ENCODE measurements around the gene NADSYN1.

The NADSYN1 gene

DNA sequence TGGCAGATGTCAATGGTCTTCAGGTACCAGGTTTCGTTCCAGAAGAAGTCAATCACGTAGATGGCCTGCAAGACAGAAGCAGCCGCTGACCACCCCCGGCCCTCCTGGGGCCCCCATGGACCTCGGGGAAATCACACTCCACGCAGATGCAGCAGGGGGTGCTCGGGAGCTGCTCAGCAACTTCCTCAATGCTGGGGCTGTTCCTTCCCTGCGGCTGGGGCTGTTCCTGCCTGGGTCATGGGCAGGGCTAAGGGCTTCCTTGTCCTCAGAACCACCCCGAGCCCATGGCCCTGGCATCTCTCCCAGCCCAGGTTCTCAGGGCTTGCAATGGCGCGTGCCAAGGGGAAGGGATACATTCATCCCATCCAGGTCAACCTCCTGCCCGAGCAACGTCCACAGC lies 15.1 kb upstream of the NADSYN1 start:
- no peak for DNase-seq (ENCODE audit: low read depth)
- TF ChIP-seq, protein P1, sequence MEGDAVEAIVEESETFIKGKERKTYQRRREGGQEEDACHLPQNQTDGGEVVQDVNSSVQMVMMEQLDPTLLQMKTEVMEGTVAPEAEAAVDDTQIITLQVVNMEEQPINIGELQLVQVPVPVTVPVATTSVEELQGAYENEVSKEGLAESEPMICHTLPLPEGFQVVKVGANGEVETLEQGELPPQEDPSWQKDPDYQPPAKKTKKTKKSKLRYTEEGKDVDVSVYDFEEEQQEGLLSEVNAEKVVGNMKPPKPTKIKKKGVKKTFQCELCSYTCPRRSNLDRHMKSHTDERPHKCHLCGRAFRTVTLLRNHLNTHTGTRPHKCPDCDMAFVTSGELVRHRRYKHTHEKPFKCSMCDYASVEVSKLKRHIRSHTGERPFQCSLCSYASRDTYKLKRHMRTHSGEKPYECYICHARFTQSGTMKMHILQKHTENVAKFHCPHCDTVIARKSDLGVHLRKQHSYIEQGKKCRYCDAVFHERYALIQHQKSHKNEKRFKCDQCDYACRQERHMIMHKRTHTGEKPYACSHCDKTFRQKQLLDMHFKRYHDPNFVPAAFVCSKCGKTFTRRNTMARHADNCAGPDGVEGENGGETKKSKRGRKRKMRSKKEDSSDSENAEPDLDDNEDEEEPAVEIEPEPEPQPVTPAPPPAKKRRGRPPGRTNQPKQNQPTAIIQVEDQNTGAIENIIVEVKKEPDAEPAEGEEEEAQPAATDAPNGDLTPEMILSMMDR (IDR thresholded peaks at IDR 0.05; ENCODE audit: insufficient read depth, low read depth, low read length, missing control alignments): no peak
- no peak overlapping the region for H3K4me3 ChIP-seq (ENCODE audit: low read depth, low read length)

DNA sequence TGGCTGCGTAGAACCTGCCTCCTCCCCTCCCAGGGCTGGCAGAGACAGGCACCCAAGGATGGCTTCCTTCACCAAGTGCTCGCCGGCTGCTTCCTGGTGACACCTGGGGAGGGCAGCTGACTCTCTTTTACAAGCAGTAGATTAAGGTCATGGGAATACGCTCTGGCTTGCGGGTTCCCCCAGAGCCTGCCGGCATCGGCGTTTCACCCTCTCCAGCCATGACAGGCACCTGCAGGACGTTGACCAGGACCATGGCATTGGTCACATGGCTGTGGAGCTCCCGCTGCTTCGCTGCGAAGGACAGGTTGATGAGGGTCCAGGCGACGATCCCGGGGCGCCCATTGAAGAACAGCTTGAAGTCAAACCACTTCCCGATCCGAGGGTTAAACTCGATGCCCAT lies 14.4 kb upstream of the NADSYN1 start:
- TF ChIP-seq, protein P1 (IDR thresholded peaks at IDR 0.05; ENCODE audit: insufficient read depth, low read depth, low read length, missing control alignments): no peak
- no peak overlapping the region for H3K4me3 ChIP-seq (ENCODE audit: low read depth, low read length)
- DNase-seq (ENCODE audit: low read depth): no peak

DNA sequence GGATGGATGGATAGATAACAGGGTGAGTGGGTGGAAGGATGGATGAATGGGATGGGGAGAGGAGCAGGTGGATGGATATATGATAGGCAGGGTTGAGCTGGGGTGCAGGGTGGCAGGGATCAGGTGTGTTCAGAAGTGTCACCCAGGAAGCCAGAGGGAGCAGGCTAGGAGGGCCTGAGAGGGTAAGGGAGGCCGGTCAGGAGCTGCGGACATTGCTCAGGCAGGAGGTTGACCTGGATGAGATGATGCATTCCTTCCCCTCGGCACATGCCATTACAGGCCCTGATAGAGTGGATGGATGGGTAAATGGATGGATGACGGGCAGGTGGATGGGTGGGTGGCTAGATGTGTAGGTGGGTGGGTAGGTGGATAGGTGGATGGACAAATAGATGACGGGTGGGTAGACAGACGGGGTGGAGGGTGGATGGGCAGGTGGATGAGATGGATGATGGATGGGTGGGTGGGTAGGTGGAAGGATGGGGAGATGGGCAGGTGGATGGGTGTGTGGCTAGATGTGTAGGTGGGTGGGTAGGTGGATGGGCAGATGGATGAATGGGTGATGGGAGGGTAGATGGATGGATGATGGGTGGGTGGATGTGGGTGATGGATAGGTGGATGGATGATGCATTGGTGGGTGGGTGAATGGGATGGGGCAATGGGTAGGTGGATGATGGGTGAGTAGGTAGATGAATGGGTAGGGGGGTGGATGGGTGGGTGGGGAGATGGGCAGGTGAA lies 12.8 kb upstream of the NADSYN1 start:
- TF ChIP-seq, protein P1 (IDR thresholded peaks at IDR 0.05; ENCODE audit: insufficient read depth, low read depth, low read length, missing control alignments): no peak
- DNase-seq (ENCODE audit: low read depth): no peak
- no peak overlapping the region for H3K4me3 ChIP-seq (ENCODE audit: low read depth, low read length)

DNA sequence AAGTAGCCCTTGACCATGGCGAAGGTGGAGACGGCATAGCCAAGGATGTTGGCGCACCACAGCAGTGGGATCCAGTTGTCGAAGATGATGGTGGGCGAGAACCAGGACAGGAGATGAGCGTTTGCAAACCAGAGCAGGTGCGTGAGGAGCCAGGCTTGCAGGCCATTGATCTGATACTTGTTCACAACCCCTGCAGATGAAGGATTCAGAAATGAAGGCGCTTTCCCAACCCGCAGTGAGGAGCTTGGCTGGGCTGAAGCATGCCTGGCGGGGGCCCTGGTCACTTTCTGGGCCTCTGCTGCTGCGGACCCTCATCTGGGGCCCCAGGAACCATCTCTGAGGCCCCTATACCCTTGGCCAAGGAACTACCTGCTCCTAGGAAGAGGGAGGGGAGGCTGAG lies 11.8 kb upstream of the NADSYN1 start:
- no peak overlapping the region for H3K4me3 ChIP-seq (ENCODE audit: low read depth, low read length)
- TF ChIP-seq, protein P1 (IDR thresholded peaks at IDR 0.05; ENCODE audit: insufficient read depth, low read depth, low read length, missing control alignments): no peak
- no peak for DNase-seq (ENCODE audit: low read depth)

DNA sequence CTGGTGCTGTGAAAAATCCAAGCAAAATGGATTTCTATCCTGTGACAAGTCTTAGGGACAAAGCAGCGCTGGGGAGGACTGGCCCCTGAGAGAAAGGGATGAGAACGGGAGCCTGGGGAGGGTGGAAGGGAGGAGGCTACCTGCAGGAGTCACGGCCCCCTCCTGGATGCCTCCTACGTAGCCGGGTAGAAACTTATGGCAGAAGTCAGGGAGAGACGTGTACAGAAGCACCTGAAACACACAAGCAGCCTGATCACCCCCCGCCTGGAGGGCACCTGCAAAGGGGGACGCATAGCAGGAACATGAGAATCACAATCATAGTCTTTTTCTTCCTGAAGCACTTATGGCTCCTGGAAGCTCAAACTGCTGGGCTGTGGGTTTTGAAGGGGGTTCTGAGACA lies 10.9 kb upstream of the NADSYN1 start:
- DNase-seq (ENCODE audit: low read depth): no peak
- TF ChIP-seq, protein P1 (IDR thresholded peaks at IDR 0.05; ENCODE audit: insufficient read depth, low read depth, low read length, missing control alignments): no peak
- H3K4me3 ChIP-seq (ENCODE audit: low read depth, low read length): no peak overlapping the region

DNA sequence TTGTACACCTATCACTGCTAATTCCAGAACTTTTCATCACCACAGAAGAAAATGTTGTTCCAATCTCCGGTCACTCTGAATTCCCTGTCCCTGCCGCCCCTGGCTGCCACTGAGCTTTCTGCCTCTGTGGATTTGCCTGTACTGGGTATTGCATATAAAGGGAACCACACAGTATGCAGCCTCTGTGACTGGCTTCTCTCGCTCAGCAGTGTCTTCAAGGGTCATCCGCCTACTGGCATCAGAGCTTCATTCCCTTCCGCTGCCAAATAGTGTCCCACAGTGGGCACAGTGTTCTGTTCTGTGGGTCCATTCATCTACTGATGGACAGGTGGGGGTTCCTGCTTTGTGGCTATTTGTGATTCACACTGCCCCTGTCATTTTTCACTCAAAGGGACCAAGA lies 10.1 kb upstream of the NADSYN1 start:
- TF ChIP-seq, protein P1 (IDR thresholded peaks at IDR 0.05; ENCODE audit: insufficient read depth, low read depth, low read length, missing control alignments): no peak
- H3K4me3 ChIP-seq (ENCODE audit: low read depth, low read length): no peak overlapping the region
- DNase-seq (ENCODE audit: low read depth): no peak
